MCF 10A (cell line): ENCODE measurements around the gene OR51E2. TPM values are rescaled to one million over a fixed set of nuclear protein-coding genes. Genes with fewer than 3 reads are reported as not detected.

Experiments
- BruUV-seq: library from RNA; stranded (reverse); fragments of 400-500 nt; replicated peaks from 2 replicates; lab custom pipeline; 2021; lab: Mats Ljungman, UMichigan
- CTCF ChIA-PET: fragments of 300-600 bp; sonication (Branson Sonifier 250); formaldehyde crosslinking; extraction: SDS; loops from one replicate; lab custom pipeline; 2021; ENCODE audit warnings: antibody characterized with exemption, inconsistent platforms; lab: Yijun Ruan, JAX
- POLR2A ChIA-PET: fragments of 300-600, 350-650 bp; sonication (Branson Sonifier 250); formaldehyde crosslinking; extraction: SDS; loops from one replicate; lab custom pipeline; 2020; ENCODE audit warnings: antibody characterized with exemption, inconsistent platforms; lab: Yijun Ruan, JAX
- DNase-seq: peaks from one replicate; pipeline ENCODE4 v3.0.0-alpha.2; 2018; ENCODE audit not compliant: unreplicated experiment
- H3K27ac Mint-ChIP-seq: one replicate; pipeline ENCODE4 v1.8.0; 2022; ENCODE audit warnings: mild to moderate bottlenecking, low read depth, mixed read lengths; ENCODE audit not compliant: unreplicated experiment
- H3K27me3 Mint-ChIP-seq: one replicate; pipeline ENCODE4 v1.8.0; 2022; ENCODE audit warnings: mixed read lengths; ENCODE audit not compliant: insufficient read depth, unreplicated experiment
- H3K36me3 Mint-ChIP-seq: one replicate; pipeline ENCODE4 v1.8.0; 2022; ENCODE audit warnings: mild to moderate bottlenecking, moderate library complexity, mixed read lengths; ENCODE audit not compliant: insufficient read depth, unreplicated experiment
- H3K4me1 Mint-ChIP-seq: one replicate; pipeline ENCODE4 v1.8.0; 2022; ENCODE audit warnings: mixed read lengths; ENCODE audit not compliant: insufficient read depth, unreplicated experiment
- H3K4me3 Mint-ChIP-seq: one replicate; pipeline ENCODE4 v1.8.0; 2022; ENCODE audit warnings: mild to moderate bottlenecking, moderate library complexity, mixed read lengths; ENCODE audit not compliant: unreplicated experiment
- H3K9me3 Mint-ChIP-seq: one replicate; pipeline ENCODE4 v1.8.0; 2022; ENCODE audit warnings: mixed read lengths; ENCODE audit not compliant: unreplicated experiment
- intact Hi-C: fragments of 100-400 bp; cut with micrococcal nuclease; formaldehyde crosslinking; loops from 2 replicates; pipeline ENCODE4 v1.14.1; 2022
- total RNA-seq: library from RNA; stranded (reverse); gene quantifications from 2 replicates; pipeline ENCODE4 v1.2.3, GENCODE V29; 2022
- TF ChIP-seq, protein P1 (sequence below): fragments of 200-600 bp; IDR thresholded peaks from one replicate; pipeline ENCODE4 v1.8.0; 2022; ENCODE audit warnings: antibody characterized with exemption, mild to moderate bottlenecking; ENCODE audit not compliant: unreplicated experiment

OR51E2 gene
- total RNA-seq, 1 experiment from 2014 or later = not detected

- ChIA-PET POLR2A (interaction anchor here (0.6 kb wide), 1 partner anchor 123 kb away, joined by 3 read pairs; no protein-coding TSS in a partner anchor), CTCF (interaction anchor here (1.3 kb wide), 1 partner anchor 46 kb away, joined by 5 read pairs; the partner anchor contains the start of gene OR51D1)
- Mint-ChIP-seq H3K27me3 (no peaks in the 10 kb centered on the region), H3K27ac (no peak overlapping the region), H3K9me3 (no peaks in the 10 kb centered on the region), H3K4me3 (no peak overlapping the region), H3K4me1 (no peaks in the 10 kb centered on the region), H3K36me3 (no peaks in the 10 kb centered on the region)
- TF ChIP-seq, protein P1, sequence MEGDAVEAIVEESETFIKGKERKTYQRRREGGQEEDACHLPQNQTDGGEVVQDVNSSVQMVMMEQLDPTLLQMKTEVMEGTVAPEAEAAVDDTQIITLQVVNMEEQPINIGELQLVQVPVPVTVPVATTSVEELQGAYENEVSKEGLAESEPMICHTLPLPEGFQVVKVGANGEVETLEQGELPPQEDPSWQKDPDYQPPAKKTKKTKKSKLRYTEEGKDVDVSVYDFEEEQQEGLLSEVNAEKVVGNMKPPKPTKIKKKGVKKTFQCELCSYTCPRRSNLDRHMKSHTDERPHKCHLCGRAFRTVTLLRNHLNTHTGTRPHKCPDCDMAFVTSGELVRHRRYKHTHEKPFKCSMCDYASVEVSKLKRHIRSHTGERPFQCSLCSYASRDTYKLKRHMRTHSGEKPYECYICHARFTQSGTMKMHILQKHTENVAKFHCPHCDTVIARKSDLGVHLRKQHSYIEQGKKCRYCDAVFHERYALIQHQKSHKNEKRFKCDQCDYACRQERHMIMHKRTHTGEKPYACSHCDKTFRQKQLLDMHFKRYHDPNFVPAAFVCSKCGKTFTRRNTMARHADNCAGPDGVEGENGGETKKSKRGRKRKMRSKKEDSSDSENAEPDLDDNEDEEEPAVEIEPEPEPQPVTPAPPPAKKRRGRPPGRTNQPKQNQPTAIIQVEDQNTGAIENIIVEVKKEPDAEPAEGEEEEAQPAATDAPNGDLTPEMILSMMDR = no peak
- intact Hi-C loops = no loop called here
- BruUV-seq = no TSS peak
- no peak for DNase-seq
These were observed 14.8 kb downstream of the OR51E2 start for GRCh38 chr11:4682623-4683419.

GRCh38 chr11:4680341-4680740, 17.3 kb downstream of the OR51E2 start:
- H3K36me3 Mint-ChIP-seq = no peaks in the 10 kb centered on the region
- DNase-seq = no peak

DNA sequence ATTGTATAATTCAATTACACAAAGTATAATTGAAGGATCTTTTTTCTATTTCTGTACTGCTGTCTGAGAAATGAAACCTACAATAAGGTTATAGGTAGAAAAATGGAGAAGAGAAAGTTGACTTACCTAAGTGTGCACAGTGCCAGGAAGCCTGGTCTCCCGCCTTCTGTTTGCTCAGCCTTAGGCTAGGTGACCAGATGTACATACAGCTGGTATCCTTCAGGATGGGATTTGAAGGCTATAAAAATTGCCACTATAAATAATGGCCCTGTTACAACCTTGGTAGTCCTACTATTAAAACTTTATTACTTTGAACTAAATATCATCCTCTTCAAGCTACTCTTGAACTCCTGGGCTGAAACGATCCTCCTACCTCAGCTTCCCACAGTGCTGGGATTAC, 19.7 kb downstream of the OR51E2 start:
- ChIA-PET POLR2A (no interaction called here), CTCF (no interaction called here)
- Mint-ChIP-seq H3K27ac (no peak overlapping the region), H3K9me3 (no peaks in the 10 kb centered on the region), H3K4me1 (no peaks in the 10 kb centered on the region), H3K4me3 (no peak overlapping the region), H3K36me3 (no peaks in the 10 kb centered on the region), H3K27me3 (no peaks in the 10 kb centered on the region)
- intact Hi-C loops = no loop called here
- TF ChIP-seq, protein P1 = no peak
- no TSS peak for BruUV-seq
- DNase-seq = no peak

More at GRCh38 chr11:4680341-4680740, 17.3 kb downstream of the OR51E2 start:
- POLR2A ChIA-PET = no interaction called here
- intact Hi-C loops = no loop called here
- no TSS peak for BruUV-seq
- H3K4me3 Mint-ChIP-seq = no peak overlapping the region
- TF ChIP-seq, protein P1 = no peak
- CTCF ChIA-PET = no interaction called here
- H3K27ac Mint-ChIP-seq = no peak overlapping the region
- H3K4me1 Mint-ChIP-seq = no peaks in the 10 kb centered on the region
- no peaks in the 10 kb centered on the region for H3K27me3 Mint-ChIP-seq
- H3K9me3 Mint-ChIP-seq = no peaks in the 10 kb centered on the region

DNA sequence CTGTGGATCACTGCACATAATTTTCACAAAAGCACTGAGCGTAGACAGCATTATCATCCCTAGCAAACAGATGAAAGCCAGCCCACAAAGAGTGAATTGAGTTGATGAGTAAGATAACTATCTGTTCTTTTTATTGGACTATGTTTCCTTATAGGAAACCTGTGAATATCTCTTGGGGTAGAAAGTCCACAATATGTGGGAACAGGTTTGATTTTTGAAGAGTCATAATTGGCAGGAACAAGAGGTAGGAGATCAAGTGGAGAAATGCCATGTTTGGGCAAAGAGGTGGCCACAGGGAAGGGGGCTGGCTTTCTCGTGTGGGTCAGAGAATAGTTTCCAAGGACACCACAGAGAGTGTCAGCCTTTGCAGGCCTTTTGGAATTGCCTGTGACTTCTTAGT, 23.9 kb downstream of the OR51E2 start:
- Mint-ChIP-seq H3K4me1 (no peaks in the 10 kb centered on the region), H3K4me3 (no peak overlapping the region), H3K27me3 (no peaks in the 10 kb centered on the region), H3K27ac (no peak overlapping the region), H3K36me3 (no peaks in the 10 kb centered on the region), H3K9me3 (no peaks in the 10 kb centered on the region)
- intact Hi-C loops = no loop called here
- TF ChIP-seq, protein P1 = no peak
- BruUV-seq = no TSS peak
- POLR2A ChIA-PET = no interaction called here
- no peak for DNase-seq
- CTCF ChIA-PET = no interaction called here
